ENCODE results near the gene OVOL1.

Gene OVOL1

GRCh38 chr11:65786786-65787636, at the start of gene OVOL1:
Gene OVOL1, plus strand, starts transcription at chr11:65787063. Its CDS starts 311 bp downstream, at chr11:65787374.
- Histone ChIP-seq H3K4me2 (no peak within 1 kb of the TSS), H2AFZ (ENCODE audit: low read depth) (peak within 1 kb of the TSS; percentile 22; the same call in 1 of the 2 replicates), H4K20me1 (ENCODE audit: insufficient read depth) (no peaks in the 10 kb centered on the region), H3K27me3 (ENCODE audit: insufficient read depth, low read depth) (peaks cover 16% of the 10 kb centered on the region), H3K4me3 (IDR thresholded peaks at IDR 0.05; ENCODE audit: insufficient read depth, low read depth, low read length) (no peak within 1 kb of the TSS), H3K36me3 (ENCODE audit: insufficient read depth) (no peaks in the 10 kb centered on the region), H3K4me1 (ENCODE audit: low read depth, poor library complexity, severe bottlenecking) (peaks cover 15% of the 10 kb centered on the region), H3K9ac (no peak within 1 kb of the TSS), H3K79me2 (ENCODE audit: insufficient read depth, low read depth) (no peaks in the 10 kb centered on the region), H3K27ac (no peak within 1 kb of the TSS)
- TF ChIP-seq CTCF (conservative IDR thresholded peaks at IDR 0.05; ENCODE audit: low read depth, low read length): no peak

- no peak for TF ChIP-seq CTCF (conservative IDR thresholded peaks at IDR 0.05; ENCODE audit: low read depth, low read length)
- Histone ChIP-seq H2AFZ (ENCODE audit: low read depth) (no peak overlapping the region), H4K20me1 (ENCODE audit: insufficient read depth) (no peaks in the 10 kb centered on the region), H3K9ac (no peak overlapping the region), H3K4me2 (no peak overlapping the region), H3K4me1 (ENCODE audit: low read depth, poor library complexity, severe bottlenecking) (no peaks in the 10 kb centered on the region), H3K4me3 (IDR thresholded peaks at IDR 0.05; ENCODE audit: insufficient read depth, low read depth, low read length) (no peak overlapping the region), H3K79me2 (ENCODE audit: insufficient read depth, low read depth) (no peaks in the 10 kb centered on the region), H3K27ac (no peak overlapping the region), H3K27me3 (ENCODE audit: insufficient read depth, low read depth) (no peaks in the 10 kb centered on the region), H3K36me3 (ENCODE audit: insufficient read depth) (no peaks in the 10 kb centered on the region)
Measured at GRCh38 chr11:65739022-65739421, 47.8 kb upstream of the OVOL1 start.

- Histone ChIP-seq H3K4me3 (IDR thresholded peaks at IDR 0.05; ENCODE audit: insufficient read depth, low read depth, low read length) (no peak overlapping the region), H4K20me1 (ENCODE audit: insufficient read depth) (no peaks in the 10 kb centered on the region), H3K9ac (no peak overlapping the region), H3K27ac (no peak overlapping the region), H3K4me1 (ENCODE audit: low read depth, poor library complexity, severe bottlenecking) (no peaks in the 10 kb centered on the region), H3K27me3 (ENCODE audit: insufficient read depth, low read depth) (no peaks in the 10 kb centered on the region), H3K4me2 (no peak overlapping the region), H3K36me3 (ENCODE audit: insufficient read depth) (no peaks in the 10 kb centered on the region), H3K79me2 (ENCODE audit: insufficient read depth, low read depth) (no peaks in the 10 kb centered on the region), H2AFZ (ENCODE audit: low read depth) (no peak overlapping the region)
- no peak for TF ChIP-seq CTCF (conservative IDR thresholded peaks at IDR 0.05; ENCODE audit: low read depth, low read length)
Measured at GRCh38 chr11:65741185-65741584, 45.7 kb upstream of the OVOL1 start.

GRCh38 chr11:65742353-65742752, 44.5 kb upstream of the OVOL1 start:
- Histone ChIP-seq H3K4me2 (no peak overlapping the region), H3K36me3 (ENCODE audit: insufficient read depth) (no peaks in the 10 kb centered on the region), H3K9ac (no peak overlapping the region), H3K4me1 (ENCODE audit: low read depth, poor library complexity, severe bottlenecking) (no peaks in the 10 kb centered on the region), H4K20me1 (ENCODE audit: insufficient read depth) (no peaks in the 10 kb centered on the region), H2AFZ (ENCODE audit: low read depth) (no peak overlapping the region), H3K79me2 (ENCODE audit: insufficient read depth, low read depth) (no peaks in the 10 kb centered on the region), H3K27me3 (ENCODE audit: insufficient read depth, low read depth) (no peaks in the 10 kb centered on the region), H3K27ac (no peak overlapping the region), H3K4me3 (IDR thresholded peaks at IDR 0.05; ENCODE audit: insufficient read depth, low read depth, low read length) (no peak overlapping the region)
- no peak for TF ChIP-seq CTCF (conservative IDR thresholded peaks at IDR 0.05; ENCODE audit: low read depth, low read length)
